ENCODE data around the gene SLC16A9.

DNA sequence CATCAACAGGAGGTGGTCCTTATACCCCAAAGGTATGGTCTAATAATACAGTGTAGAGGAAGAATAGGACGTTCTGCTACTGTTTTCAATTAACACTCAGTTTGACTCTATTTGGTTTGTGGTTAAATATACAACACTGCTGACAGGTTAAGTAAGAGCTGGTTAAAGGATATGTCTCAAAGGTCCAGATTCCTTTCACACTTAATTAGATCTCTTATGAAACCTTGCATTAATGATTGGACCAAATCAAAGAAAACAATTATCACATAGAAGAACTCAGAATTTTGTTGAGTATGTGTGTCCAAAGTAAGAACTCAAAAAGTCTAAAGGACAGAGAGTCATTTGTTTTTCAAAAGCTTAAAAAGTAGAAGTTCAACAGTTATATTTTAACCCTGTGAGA is 25.6 kb upstream of the SLC16A9 start:
- no peak for TF ChIP-seq EZH2 (IDR thresholded peaks at IDR 0.05; ENCODE audit: borderline replicate concordance, low read depth, low read length, severe bottlenecking)
- TF ChIP-seq, protein P1, sequence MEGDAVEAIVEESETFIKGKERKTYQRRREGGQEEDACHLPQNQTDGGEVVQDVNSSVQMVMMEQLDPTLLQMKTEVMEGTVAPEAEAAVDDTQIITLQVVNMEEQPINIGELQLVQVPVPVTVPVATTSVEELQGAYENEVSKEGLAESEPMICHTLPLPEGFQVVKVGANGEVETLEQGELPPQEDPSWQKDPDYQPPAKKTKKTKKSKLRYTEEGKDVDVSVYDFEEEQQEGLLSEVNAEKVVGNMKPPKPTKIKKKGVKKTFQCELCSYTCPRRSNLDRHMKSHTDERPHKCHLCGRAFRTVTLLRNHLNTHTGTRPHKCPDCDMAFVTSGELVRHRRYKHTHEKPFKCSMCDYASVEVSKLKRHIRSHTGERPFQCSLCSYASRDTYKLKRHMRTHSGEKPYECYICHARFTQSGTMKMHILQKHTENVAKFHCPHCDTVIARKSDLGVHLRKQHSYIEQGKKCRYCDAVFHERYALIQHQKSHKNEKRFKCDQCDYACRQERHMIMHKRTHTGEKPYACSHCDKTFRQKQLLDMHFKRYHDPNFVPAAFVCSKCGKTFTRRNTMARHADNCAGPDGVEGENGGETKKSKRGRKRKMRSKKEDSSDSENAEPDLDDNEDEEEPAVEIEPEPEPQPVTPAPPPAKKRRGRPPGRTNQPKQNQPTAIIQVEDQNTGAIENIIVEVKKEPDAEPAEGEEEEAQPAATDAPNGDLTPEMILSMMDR (IDR thresholded peaks at IDR 0.05; ENCODE audit: borderline replicate concordance, extremely low read depth, low read length, poor library complexity, severe bottlenecking) = no peak
